Parathyroid adenoma (tissue), 2 donors: Measurements from ENCODE around the gene ABHD5.

ENCODE experiments used
- H2AFZ ChIP-seq: fragments of 300-600 bp; sonication (generic); one replicate; pipeline ENCODE4 v1.7.0; 2017; ENCODE audit warnings: antibody characterized with exemption, mild to moderate bottlenecking
- H3K27ac ChIP-seq: fragments of 300-600 bp; sonication (generic); one replicate; pipeline ENCODE4 v1.7.0; 2017
- H3K27me3 ChIP-seq: fragments of 300-600 bp; sonication (generic); one replicate; pipeline ENCODE4 v1.7.0; 2017; ENCODE audit warnings: low read length; ENCODE audit not compliant: control insufficient read depth, insufficient read depth
- H3K36me3 ChIP-seq: fragments of 300-600 bp; sonication (generic); one replicate; pipeline ENCODE4 v1.7.0; 2017; ENCODE audit warnings: low read length; ENCODE audit not compliant: control insufficient read depth, insufficient read depth
- H3K4me1 ChIP-seq: fragments of 300-600 bp; sonication (generic); one replicate; pipeline ENCODE4 v1.7.0; 2017; ENCODE audit warnings: control low read depth
- H3K4me2 ChIP-seq: fragments of 300-600 bp; sonication (generic); one replicate; pipeline ENCODE4 v1.7.0; 2017; ENCODE audit warnings: low read length
- H3K4me3 ChIP-seq: fragments of 300-600 bp; sonication (generic); one replicate; pipeline ENCODE4 v1.7.0; 2017; ENCODE audit warnings: low read depth, low read length
- H3K79me2 ChIP-seq: fragments of 300-600 bp; sonication (generic); one replicate; pipeline ENCODE4 v1.7.0; 2017; ENCODE audit warnings: control low read depth
- H3K9ac ChIP-seq: fragments of 300-600 bp; sonication (generic); one replicate; pipeline ENCODE4 v1.7.0; 2017; ENCODE audit warnings: mild to moderate bottlenecking
- H3K9me3 ChIP-seq: fragments of 300-600 bp; sonication (generic); one replicate; pipeline ENCODE4 v1.7.0; 2017; ENCODE audit warnings: low read length; ENCODE audit not compliant: control insufficient read depth
- TF ChIP-seq, protein P1 (sequence below): fragments of 300-600 bp; sonication (generic); IDR thresholded peaks from one replicate; pipeline ENCODE4 v1.7.0; 2017; ENCODE audit warnings: antibody characterized with exemption, mild to moderate bottlenecking
- donor health status: primary hyperparathyroidism.

Gene ABHD5

DNA sequence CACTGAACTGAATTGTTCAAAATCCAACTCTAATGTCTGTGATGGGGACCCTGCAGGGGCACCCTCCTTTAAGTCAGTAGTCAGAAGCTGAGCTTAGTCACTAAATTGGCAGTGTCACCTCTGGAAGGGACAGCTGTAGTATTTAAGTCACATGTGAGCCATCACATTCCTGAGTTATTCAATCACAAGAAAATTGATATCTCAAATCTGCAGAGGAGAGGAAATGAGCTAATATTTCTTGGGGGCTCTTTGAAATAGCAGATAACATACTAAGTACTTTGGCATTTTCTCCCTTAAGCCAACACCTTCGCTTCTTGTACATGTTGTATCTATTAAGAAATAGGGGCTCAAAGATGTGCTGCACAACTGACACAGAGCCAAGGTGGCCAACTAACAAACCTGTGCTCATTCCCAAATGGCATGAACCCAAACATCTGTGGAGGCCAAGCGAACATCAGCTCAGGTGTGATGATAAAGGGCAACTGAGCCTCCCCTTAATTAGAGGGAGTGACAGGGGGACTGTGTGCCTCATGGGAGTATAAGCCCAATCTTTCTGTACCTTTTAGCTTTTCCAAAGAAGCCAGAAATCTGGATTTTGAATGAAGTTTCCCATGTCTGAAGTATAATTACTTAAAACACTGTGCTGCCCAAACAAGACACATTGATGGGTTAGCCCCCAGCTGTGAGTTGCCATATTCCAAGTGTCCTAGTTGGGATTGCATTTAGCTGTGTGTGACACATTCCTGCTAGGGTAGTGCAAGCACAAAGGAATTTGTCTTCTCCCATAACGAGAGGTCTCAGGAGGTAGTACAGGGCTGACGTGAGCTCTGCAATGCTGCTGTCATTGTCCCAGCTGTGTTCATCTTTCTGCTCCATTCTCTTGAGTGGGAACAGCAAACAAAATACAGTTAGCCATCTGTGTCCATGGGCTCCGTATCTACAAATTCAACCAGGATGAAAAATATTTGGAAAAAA, 63.3 kb downstream of the ABHD5 start:
- H3K9me3 ChIP-seq, result no peaks in the 10 kb centered on the region
- no peak overlapping the region for H3K9ac ChIP-seq
- TF ChIP-seq, protein P1, sequence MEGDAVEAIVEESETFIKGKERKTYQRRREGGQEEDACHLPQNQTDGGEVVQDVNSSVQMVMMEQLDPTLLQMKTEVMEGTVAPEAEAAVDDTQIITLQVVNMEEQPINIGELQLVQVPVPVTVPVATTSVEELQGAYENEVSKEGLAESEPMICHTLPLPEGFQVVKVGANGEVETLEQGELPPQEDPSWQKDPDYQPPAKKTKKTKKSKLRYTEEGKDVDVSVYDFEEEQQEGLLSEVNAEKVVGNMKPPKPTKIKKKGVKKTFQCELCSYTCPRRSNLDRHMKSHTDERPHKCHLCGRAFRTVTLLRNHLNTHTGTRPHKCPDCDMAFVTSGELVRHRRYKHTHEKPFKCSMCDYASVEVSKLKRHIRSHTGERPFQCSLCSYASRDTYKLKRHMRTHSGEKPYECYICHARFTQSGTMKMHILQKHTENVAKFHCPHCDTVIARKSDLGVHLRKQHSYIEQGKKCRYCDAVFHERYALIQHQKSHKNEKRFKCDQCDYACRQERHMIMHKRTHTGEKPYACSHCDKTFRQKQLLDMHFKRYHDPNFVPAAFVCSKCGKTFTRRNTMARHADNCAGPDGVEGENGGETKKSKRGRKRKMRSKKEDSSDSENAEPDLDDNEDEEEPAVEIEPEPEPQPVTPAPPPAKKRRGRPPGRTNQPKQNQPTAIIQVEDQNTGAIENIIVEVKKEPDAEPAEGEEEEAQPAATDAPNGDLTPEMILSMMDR, result no peak
- no peaks in the 10 kb centered on the region for H3K79me2 ChIP-seq
- H3K27ac ChIP-seq, result no peak overlapping the region
- H3K4me3 ChIP-seq, result no peak overlapping the region
- no peak overlapping the region for H2AFZ ChIP-seq
- peaks cover 10% of the 10 kb centered on the region for H3K4me1 ChIP-seq
- H3K27me3 ChIP-seq, result no peaks in the 10 kb centered on the region
- no peak overlapping the region for H3K4me2 ChIP-seq
- H3K36me3 ChIP-seq, result no peaks in the 10 kb centered on the region

DNA sequence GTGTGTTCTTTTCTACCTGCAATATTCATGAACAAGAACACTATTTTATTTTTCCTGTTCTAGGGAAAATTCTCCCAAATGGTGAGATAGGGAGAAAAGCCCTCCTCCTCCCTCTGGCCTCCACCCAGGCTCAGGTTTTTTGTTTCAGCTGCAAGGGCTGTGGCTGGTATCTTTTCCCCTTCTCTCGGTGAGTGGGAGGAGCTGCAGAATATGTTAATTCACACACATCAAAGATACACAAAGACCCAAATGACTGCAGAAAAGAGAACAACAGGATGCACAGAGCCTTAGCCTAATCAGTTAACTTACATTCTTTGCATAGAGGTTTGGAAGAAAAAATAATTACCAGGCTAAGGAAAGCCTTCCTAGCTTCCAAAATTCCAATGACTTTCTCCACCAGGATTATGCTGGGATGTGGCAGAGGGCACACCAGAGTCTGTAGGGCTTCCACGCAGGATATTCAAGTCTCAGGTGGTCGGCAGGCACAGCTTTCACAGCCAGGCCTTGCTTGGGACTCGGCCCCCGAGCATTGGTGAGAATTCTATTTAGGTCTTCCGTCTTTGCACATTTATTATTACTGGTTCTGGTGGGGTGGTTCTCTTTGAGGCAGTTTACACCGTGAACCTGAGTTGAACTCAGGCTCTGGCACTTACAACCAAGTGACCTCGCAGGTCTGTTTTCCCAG, 64.9 kb downstream of the ABHD5 start:
- Histone ChIP-seq H3K9me3 (no peaks in the 10 kb centered on the region), H3K79me2 (no peaks in the 10 kb centered on the region), H3K9ac (no peak overlapping the region), H3K4me2 (no peak overlapping the region), H2AFZ (no peak overlapping the region), H3K4me3 (no peak overlapping the region), H3K27ac (no peak overlapping the region), H3K36me3 (no peaks in the 10 kb centered on the region), H3K27me3 (no peaks in the 10 kb centered on the region), H3K4me1 (peaks cover 18% of the 10 kb centered on the region)
- TF ChIP-seq, protein P1, result no peak

DNA sequence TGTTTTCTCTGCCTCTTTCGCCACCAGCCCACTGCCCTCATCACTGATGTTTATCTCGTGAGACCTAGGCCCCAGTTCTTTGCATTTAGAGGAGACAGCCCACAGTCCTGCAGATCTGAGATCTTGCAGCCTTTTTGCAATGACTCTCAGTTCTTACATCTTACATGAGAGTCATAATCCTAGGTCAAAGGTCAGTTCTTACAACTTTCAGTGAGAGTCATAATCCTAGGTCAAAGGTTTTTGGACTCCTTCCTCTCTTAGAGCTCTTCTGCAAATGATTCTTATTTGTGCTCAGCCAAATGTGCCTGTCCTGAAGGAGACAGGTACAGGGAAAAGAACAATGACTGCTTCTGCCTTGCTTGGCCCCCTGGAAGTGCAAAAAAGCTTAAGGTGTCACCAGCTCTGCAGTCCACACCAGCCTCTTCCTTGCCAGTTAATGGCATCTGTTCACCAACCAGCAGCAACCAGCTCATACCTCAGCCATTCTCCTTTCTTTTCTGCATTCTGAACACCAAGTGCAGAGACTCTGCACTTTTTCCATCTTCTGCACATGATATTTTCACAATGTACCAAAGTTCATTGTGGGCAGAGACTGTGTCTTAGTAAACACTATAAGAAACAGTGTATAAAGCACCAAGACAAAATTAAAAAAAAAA, 67.1 kb downstream of the ABHD5 start:
- no peak overlapping the region for H3K4me2 ChIP-seq
- H3K27ac ChIP-seq, result no peak overlapping the region
- H3K79me2 ChIP-seq, result no peaks in the 10 kb centered on the region
- H3K4me1 ChIP-seq, result peaks cover 18% of the 10 kb centered on the region
- H3K9ac ChIP-seq, result no peak overlapping the region
- H3K4me3 ChIP-seq, result no peak overlapping the region
- no peak overlapping the region for H2AFZ ChIP-seq
- no peaks in the 10 kb centered on the region for H3K9me3 ChIP-seq
- H3K27me3 ChIP-seq, result no peaks in the 10 kb centered on the region
- no peaks in the 10 kb centered on the region for H3K36me3 ChIP-seq
- TF ChIP-seq, protein P1, result no peak

DNA sequence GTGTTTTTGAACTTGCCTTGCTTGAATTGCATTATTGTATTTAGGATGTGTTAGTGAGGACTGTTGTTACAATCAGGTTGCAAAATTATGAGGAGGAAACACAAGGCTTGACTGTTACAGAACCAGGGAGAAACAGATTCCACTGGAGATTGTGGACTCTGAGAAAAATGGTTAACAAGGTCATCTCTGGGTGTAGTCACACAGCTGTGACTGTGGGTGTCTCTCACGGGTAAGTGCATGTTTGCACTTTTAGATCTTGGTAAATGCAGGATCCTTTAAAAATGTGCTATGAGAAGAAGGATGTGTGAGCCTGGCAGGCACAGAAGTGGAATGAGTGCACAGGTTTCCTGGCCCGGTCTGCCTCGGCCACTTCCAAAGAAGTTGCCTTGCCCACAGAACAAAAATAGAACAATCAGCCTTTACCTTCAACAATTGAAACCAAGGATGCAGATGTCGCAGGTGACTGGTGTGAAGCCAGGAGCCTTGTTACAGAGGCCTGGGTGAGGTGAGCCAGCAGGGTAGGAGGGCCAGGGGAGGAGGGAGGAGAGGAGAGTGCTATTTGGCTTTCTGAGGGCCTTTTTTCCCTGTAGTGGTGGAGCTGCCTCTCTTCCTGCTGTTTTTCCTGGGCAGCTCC, 68.0 kb downstream of the ABHD5 start:
- H3K4me3 ChIP-seq, result no peak overlapping the region
- H3K9me3 ChIP-seq, result no peaks in the 10 kb centered on the region
- TF ChIP-seq, protein P1, result no peak
- peak overlapping the region; percentile 51 for H2AFZ ChIP-seq
- no peaks in the 10 kb centered on the region for H3K79me2 ChIP-seq
- H3K4me1 ChIP-seq, result peaks cover 15% of the 10 kb centered on the region
- peak overlapping the region; percentile 40 for H3K27ac ChIP-seq
- H3K9ac ChIP-seq, result no peak overlapping the region
- no peak overlapping the region for H3K4me2 ChIP-seq
- H3K36me3 ChIP-seq, result no peaks in the 10 kb centered on the region
- no peaks in the 10 kb centered on the region for H3K27me3 ChIP-seq
